Prostate gland (tissue), 2 donors: ENCODE results near the gene KCNH3.

Experiments
- CTCF ChIP-seq, 4 experiments: fragments of 200-600 bp in 2 of 4; fragments of 450-650 bp in 2 of 4; sonication (generic) in 2 of 4; IDR thresholded peaks; 1 replicate in 3 of 4; 2 replicates in 1 of 4; pipeline ENCODE4 v1.5.1; 2016 to 2019; ENCODE audit warnings: antibody characterized with exemption in 4 of 4, mild to moderate bottlenecking in 2 of 4, moderate library complexity in 2 of 4
- POLR2AphosphoS5 ChIP-seq: sonication (generic); formaldehyde crosslinking; IDR thresholded peaks from one replicate; pipeline ENCODE4 v1.6.1; 2017; ENCODE audit warnings: antibody characterized with exemption

- no peak for TF ChIP-seq CTCF (IDR thresholded peaks at IDR 0.05)
- TF ChIP-seq POLR2AphosphoS5: no peak
These were observed 26.8 kb downstream of the KCNH3 start for GRCh38 chr12:49565406-49566265.
